Measurements from ENCODE around the gene TRIM45.

- TF ChIP-seq CTCF (IDR thresholded peaks at IDR 0.05) (no peak), POLR2A (IDR thresholded peaks at IDR 0.05) (no peak)
Measured at GRCh38 chr1:117110774-117111173, 10.8 kb downstream of the TRIM45 start.
